Fibroblast of pulmonary artery (primary cell): ENCODE data around the gene FRRS1.
A peak's percentile ranks its signal among the peaks of the same experiment; 100 is the strongest.

Experiments
- DNase-seq: peaks from one replicate; pipeline ENCODE4 v3.0.0-alpha.2; 2010; ENCODE audit warnings: low read depth
- H3K4me3 ChIP-seq: replicated peaks from 2 replicates; pipeline ENCODE4 v1.5.1; 2011; ENCODE audit warnings: low read depth, mild to moderate bottlenecking, control low read depth, low read length, moderate library complexity
- TF ChIP-seq, protein P1 (sequence below): IDR thresholded peaks from 2 replicates; pipeline ENCODE4 v1.5.1; 2011; ENCODE audit warnings: mild to moderate bottlenecking, control low read depth, low read length, inconsistent platforms; ENCODE audit errors: missing control alignments

FRRS1 gene

DNA sequence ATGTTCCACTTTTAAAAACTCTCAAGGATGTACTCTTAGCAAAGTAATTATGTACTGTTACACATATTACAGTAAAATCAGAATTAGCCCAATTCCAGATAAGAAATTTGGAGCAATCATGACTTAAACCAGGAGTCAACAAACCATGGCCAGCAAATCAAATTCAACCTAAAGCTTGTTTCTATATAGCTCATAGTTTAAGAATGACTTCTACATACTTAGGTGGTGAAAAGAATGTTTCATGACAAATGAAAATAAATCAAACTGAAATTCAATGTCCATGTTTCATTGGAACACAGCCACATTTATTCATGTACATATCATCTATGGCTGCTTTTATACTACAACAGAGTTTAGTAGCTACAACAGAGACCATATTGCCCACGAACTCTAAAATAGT, 35.1 kb downstream of the FRRS1 start:
- peak; percentile 33 for DNase-seq

DNA sequence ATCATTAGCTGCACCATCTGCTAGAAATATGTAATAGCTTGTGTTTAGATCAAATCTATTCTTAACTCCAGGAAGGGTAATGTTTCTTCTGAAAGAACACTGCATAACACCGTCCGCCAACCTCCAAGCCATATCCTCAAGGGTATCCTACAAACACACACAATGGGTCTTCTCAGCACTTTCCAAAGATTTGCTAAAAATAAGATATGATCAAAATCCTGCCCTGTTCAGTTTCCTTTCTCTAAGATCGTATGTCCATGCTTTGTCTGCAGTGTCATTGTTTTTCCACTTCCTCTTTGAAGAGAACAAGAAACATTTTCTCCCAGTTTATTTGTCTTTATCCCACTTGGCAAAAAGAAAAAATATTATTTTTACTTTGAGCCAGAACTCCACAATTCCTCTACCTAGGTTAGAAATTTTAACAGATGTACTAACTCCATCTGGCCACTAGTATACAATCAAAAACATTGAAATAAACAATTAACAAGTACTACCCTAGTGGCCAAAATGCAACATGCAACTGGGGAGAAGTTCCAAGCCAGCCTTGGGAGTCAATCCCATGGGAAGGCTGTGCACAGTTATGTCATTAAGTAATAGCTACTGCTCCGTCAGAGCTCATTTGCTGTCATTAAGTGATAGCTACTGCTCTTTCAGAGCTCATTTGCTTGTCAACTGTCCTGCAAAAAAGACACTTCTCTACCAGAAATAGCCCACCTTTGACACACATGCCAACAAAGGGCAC, 37.8 kb downstream of the FRRS1 start:
- TF ChIP-seq, protein P1, sequence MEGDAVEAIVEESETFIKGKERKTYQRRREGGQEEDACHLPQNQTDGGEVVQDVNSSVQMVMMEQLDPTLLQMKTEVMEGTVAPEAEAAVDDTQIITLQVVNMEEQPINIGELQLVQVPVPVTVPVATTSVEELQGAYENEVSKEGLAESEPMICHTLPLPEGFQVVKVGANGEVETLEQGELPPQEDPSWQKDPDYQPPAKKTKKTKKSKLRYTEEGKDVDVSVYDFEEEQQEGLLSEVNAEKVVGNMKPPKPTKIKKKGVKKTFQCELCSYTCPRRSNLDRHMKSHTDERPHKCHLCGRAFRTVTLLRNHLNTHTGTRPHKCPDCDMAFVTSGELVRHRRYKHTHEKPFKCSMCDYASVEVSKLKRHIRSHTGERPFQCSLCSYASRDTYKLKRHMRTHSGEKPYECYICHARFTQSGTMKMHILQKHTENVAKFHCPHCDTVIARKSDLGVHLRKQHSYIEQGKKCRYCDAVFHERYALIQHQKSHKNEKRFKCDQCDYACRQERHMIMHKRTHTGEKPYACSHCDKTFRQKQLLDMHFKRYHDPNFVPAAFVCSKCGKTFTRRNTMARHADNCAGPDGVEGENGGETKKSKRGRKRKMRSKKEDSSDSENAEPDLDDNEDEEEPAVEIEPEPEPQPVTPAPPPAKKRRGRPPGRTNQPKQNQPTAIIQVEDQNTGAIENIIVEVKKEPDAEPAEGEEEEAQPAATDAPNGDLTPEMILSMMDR: peak; percentile 47
- no peak overlapping the region for H3K4me3 ChIP-seq
- DNase-seq: peak; percentile 55

More for the DNA sequence above, 35.1 kb downstream of the FRRS1 start:
- TF ChIP-seq, protein P1: no peak
- H3K4me3 ChIP-seq: no peak overlapping the region

DNA sequence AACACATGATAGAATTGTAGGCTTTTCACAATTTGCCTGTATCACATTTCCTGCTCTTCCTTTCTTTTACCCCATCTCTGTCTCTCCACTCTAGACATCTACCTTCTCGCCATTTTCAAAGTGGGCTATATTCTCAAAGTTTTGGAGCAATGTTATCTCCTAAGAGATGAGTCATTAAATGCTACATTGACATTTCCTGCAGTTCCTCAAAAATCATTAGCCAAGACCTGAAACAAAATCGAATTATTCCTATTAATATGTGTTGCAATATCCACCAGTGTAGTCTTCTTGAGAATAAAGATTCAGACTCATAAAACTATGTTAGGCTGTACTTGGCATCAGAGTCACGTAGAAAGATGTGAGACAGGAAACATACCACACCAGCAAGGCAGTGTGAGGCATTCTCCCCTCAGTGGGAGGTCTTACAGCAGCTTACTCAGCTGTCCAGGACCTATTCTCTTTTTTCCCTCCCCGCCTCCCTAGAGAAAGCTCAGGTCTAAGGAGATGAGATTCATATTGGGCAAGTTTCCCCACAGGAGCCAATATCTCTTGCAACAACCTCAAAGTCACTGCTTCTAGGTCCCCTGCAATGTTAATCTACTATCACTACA, 38.8 kb downstream of the FRRS1 start:
- DNase-seq: peak; percentile 80

DNA sequence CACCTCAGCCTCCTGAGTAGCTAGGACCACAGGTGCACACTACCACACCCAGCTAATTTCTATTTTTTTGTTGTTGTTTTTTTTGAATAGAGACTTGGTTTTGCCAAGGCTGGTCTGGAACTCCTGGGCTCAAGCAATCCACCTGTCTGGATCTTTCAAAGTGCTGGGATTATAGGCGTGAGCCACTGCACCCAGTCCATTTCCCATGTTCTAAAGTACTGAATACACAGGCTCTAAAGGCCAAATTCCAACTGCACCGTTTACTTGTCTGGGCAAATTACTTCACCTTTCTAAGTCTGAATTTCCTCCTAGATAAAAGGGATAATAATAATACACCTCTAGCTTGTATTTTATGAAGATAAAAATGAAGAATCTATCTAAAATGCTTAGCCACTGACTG, 39.6 kb downstream of the FRRS1 start:
- TF ChIP-seq, protein P1: no peak

More for the DNA sequence above, 38.8 kb downstream of the FRRS1 start:
- no peak overlapping the region for H3K4me3 ChIP-seq
- TF ChIP-seq, protein P1: no peak

DNA sequence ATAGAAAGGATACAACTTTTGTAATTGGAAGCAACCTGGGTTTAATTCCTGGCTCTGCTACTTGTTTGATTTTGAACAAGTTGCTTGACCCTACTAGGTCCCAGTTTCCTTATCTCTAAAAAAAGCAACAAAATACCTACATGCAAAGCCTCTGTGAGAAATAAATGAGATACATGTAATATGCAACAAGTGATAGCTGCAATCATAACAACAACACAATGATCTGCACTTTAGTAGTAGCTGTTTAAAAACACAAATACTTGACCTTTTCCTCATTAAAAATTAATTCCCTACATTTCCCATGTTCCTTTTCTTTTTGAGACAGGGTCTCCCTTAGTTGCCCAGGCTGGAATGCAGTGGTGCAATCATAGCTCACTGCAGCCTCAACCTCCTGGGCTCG, 40.0 kb downstream of the FRRS1 start:
- H3K4me3 ChIP-seq: no peak overlapping the region
- no peak for DNase-seq
- TF ChIP-seq, protein P1: no peak

More for the DNA sequence above, 39.6 kb downstream of the FRRS1 start:
- H3K4me3 ChIP-seq: no peak overlapping the region
- DNase-seq: no peak

DNA sequence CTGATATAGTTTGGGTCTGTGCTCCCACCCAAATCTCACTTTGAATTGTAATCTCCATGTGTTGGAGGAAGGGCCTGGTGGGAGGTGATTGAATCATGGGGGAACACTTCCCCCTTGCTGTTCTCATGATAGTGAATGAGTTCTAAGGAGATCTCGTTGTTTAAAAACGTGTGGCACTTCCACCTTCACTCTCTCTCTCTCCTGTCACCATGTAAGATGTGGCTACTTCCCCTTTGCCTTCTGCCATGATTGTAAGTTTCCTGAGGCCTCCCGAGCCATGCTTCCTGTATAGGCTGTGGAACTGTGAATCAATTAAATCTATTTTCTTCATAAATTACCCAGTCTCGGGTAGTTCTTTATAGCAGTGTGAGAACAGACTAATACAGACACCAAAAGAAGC, 40.4 kb downstream of the FRRS1 start:
- DNase-seq: no peak
- no peak overlapping the region for H3K4me3 ChIP-seq
- TF ChIP-seq, protein P1: no peak
